GM18526 (cell line): ENCODE measurements around the gene CIROP.

Source experiments
- POLR2A ChIP-seq: IDR thresholded peaks from 3 replicates; pipeline ENCODE4 v1.6.1; 2011; ENCODE audit not compliant: insufficient read length; ENCODE audit errors: extremely low read depth

The CIROP gene

DNA sequence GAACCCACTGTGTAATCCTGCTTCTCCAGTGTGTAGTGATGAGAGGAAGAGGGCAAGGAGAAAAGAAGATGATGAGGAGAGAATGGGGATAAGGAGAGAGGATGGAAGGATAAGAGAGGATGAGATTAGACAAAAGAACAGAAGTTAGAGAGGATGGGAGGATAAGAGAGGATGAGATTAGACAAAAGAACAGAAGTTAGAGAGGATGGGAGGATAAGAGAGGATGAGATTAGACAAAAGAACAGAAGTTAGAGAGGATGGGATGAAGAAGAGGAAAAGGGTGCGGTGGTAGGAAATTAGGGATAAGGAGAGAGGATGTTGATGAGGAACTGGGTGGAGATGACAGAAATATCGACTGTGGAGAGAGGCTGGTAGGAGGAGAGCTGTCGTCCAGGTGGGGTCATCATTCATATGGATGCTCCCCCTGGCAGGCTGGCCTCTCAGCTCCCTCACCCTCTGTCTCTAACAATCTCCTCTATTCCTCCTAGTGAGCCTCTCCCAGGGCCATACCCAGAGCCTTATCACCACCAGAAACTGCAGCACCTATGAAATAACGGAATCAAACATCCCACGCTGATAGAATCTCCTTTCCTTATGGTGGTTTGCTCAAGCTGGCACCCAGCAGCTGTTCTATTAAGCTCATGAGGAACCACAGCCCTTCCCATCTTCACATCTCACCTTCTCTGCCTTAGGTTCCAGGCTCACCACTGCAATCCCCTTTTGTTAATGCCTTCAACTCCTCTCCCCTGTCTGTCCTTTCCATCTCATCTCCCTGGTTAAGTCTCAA is 6.0 kb upstream of the CIROP start:
- TF ChIP-seq POLR2A: no peak

DNA sequence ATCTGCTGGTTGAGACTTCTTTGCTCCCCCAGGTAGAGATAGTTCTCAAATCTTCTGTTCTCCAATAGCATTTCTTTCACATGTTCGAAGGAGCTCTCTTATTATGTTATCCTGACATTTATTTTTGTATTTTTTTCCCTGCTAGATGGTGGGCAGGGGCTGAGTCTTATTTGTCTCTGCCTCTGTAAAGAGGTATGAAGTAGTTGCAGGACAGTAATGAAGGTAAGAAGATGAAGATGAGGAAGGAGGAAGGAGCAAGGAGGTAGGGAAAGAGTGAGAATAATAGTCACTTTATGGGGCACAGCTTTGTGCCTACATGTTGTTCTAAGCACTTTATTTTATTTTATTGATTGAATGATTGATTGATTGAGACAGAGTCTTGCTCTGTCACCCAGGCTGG is 5.0 kb upstream of the CIROP start:
- TF ChIP-seq POLR2A: no peak

DNA sequence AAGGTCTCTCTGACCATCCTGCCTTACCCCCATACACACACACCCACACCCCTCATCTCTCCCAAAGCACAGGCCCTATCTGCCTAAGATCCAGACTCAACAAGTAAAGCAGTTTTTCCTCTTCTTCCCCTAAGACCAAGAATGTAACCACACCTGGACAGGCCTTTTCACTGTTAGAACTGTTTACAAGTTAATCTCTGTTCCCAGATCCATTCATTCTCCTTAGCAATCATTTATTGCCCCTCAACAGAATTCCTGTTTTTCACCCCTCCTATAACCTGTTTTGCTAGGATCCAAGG is 1.9 kb upstream of the CIROP start:
- TF ChIP-seq POLR2A: no peak

DNA sequence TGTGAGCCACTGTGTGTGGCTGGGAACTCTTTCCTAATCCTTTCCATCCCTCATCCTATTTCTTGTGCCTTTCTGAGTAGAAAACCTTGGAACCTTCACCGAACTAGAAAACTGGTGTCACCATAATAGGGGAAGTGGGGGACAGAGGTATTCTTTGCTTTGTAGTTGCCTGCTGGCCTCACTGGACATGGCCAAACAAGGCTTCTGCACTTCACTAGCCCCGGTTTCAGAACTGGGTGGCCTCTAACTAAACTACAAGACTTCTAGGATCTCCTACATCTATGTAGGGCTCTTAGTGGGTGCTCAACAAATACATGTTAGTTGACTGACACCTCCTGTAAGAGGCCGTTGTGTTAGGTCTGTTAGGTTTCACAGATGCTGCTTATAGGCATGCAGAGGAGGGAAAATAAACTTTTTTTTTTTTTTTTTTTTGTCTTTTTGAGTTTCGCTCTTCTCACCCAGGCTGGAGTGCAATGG is 597 bp upstream of the CIROP start:
- TF ChIP-seq POLR2A: no peak

DNA sequence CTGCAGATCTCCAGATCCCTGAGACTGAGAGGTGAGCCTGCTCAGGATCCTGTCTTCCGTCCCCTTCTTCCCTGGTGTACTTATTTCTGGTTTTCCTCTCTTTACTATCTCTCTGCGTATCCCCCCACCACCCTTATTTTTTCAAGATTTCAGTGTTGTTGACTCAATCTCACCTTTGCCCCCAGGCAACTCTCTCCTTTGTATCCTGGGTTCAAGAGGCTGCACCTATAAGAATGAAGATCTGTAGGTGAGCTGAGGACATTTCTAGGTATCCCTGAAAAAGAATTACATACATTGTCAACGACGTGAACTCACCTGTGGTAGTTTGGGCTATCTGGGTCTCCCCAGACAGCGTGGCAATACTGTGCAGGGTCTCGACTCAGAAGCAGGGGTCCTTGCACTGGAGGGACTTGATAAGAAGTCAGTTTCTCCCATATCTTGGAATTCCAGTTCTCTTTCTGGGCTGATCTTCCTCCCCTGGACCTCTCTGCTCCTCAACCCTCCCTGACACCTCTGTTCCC is 659 bp downstream of the CIROP start:
- TF ChIP-seq POLR2A: no peak

DNA sequence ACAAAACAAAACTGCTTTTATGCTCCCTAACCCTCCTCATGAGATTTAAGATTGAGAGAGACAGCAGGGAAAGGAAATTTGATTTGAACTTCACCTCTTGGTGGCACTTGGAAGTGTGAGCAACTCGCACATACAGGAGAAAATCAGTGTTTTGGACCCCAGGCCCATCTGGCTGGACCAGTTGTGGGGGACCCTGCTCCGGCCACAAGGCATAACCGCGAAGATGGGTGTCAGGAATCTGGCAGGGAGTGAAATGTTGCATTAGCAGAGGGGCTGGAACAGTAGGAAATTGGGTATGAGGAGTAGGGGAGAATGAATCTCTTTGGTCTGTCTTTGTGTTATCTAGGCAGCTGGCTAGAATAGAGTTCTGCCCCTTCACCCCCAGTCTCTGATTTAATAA is 1.2 kb downstream of the CIROP start:
- TF ChIP-seq POLR2A: no peak

DNA sequence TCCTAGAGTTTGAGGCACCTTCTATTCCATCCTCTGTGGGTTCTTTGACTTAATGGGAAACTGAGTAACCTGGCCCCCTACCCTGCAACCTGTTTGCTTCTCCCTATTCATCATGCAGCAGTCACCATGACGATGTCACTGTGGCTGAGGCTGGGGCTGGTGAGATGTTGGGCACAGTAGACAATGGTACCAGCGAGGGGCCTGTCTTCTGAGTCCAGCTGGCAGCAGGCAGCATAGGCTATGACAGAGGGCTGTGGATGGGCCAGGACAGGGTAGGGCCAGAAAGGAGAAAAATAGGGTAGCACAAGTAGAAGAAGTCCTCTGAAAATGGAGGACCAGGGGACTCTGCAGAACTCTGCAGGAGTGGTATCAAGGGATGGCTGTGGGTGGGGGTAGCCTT is 2.0 kb downstream of the CIROP start:
- TF ChIP-seq POLR2A: no peak

DNA sequence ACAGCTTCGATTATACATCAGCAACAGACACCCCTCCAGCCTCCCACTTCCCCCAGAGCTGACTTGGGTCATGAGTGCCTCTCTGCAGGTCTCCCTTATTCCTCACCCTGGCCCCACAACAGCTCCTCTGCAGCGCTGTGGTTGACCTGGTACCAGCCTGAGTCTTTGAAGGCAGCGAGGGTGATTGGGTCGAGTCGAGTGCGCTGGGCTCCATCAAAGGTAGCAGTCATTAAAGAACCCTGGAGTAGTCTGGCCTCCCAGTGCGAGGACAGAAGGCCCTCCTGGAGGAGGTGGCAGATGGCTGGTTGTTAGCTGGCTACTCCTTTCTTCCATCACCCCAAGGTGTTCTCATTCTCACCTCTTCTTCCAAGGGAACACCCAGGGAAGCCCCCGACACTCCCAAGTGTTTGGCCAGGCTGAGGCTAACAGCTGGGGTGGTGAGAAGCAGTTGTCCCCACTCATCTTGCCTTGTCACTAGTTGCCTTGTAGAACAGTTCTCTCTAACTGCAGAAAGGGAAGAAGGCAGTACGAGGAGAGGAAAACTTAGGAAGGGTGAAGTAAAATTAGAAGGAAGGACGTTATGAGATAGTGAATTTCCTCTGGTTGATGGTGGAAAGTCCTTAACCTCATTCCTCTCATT is 2.7 kb downstream of the CIROP start:
- no peak for TF ChIP-seq POLR2A

DNA sequence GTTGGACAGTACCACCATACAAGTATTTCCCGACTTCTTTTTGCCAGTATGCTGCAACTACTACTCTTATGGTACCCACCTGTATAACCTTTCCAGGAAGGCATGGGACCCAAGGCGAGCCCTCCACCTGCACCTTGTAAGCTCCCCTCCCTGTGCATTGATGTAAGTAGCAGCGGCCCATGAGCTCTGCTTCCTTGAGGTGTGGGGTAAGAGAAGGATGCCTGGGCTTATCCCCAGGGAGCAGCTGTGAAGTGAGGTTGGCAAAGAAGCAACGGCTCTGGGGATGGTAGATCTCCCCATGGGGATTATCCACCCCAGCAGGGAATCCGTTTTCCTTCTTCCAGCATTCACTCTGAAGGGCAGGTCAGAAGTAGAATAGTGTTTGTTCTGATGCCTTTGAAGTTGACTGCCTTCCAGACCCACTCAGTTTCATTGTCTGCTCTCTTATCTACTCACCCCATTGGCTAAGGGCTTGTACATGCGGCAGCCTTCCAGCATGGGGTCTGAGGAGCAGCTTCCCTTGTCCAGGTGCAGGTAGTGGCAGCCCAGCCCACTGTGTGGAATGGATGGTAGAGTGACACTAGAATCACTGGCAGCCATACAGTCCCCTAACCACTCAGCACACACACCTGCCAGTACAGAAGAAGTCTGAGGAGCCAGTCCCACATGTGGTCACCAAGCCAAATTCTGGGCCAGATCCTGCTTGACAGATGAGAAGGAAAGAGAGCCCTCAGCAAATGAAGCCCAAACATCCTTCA is 3.4 kb downstream of the CIROP start:
- no peak for TF ChIP-seq POLR2A

DNA sequence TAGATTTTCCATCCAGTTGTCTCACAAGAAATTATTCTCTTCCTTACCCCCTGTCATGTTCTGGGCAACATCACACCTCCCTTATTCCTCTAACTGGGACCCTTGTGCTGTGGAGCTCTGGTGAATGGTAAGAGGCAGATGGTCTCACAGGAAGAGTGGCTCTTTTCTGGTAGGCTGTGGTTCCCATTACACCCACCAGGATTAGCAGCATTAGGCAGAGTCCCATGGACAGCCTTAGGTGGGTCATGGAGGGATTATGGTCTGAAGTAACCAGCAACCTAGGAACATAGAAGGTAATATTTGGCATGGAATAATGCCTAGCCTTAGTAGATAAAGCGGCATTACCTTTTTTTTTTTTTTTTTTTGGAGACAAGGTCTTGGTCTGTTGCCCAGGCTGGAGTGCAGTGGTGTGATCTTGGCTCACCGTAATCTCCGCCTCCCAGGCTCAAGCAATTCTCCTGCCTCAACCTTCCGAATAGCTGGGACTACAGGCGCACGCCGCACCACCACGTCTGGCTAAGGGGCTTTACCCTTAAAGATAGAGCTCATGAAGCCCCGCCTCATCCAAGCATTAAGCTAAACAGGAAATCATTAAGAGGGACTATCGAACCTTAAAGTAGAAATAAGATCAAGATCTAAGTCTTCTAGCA is 5.5 kb downstream of the CIROP start:
- TF ChIP-seq POLR2A: no peak

DNA sequence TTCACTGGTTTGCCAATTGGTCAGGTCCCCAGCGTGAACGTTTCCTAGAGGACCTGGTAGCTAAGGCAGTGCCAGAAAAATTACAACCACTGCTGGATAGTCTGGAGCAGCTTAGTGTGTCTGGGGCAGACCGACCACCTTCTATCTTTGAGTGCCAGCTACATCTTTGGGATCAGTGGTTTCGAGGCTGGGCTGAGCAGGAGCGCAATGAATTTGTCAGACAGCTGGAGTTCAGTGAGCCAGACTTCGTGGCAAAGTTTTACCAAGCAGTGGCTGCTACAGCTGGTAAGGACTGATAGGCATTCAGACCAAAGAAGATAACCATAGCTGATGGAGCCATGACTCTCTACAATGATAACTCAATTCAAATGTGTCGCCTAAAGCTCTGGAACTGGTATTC is 7.0 kb downstream of the CIROP start:
- TF ChIP-seq POLR2A: no peak

DNA sequence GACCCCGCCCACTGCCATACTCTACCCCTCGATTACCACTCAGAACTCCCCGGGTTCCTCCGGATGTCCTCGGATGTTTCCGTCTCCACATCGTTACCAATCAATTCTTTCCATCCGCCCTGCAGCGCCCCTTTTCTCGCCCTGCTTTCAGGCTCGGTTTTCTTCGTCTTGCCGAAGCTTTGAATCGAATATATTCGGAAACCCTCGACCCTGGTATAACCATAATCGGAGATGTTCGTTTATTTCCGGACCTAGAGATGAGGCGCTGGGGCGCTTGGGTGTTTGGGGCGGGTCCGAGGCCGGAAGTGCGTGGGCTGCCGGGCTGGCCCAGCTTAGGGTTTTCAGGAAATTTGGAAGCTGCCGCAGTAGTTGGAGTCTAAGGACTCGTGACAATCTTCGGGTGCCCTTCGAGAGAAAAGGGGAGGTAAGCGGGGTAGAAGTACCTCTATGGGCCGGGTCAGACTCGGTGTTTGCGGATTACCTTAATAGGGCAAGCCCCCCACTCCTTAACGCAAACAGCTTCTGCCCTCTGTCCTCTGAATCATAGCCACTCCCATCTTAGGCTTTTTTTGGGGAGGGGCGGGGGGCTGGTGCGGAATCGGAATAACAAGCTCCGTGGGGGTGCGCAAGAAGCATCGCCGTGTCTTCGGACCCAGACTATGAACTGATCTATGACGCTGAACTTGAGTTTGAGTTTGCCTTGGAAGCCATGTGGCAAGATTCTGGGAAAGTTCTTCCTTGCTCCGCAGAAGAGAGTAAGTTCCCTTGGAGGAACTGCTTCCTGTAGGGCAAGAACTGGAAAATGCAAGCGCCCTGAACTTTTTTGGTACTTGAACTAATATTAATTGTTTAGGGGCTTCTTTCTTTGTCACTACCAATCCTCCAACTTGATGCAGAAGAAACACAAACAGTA is 9.3 kb downstream of the CIROP start, which contains the start of gene C14orf119:
Gene C14orf119, plus strand, starts transcription at position 310 of the 913 bp plus-strand sequence. CDS start 2,154 bp downstream, outside the sequence.
- TF ChIP-seq POLR2A: peak; percentile 60

DNA sequence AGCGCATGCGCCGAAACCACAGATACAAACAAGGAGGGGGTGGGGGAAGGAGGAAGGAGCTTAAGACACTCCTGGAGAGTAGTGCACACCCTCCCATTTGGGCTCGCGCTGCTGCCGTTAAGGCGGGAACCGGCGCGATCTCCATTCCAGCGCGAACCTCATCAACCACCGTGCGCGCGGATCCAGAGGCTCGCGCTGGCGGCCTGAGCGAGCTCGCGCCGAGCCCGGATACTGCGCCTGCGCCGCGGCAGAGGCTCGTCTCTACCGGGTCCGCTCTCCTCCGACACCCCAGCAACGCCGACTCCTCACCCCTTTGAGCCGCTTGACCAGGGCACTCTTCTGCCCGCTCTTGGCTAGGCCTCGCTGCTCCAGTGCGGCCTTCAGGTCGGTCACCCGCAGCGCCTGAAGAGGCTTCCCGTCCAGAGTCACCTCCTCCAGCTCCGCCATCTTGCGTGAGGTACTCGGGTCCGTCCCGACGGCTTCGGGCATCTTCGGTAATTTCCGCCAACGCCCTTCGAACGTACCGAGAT is 10.1 kb downstream of the CIROP start, which contains the start of gene ACIN1:
Gene ACIN1, minus strand, starts transcription at position 471 of the 530 bp plus-strand sequence. Its CDS starts 24 bp downstream, at position 447.
- peak; percentile 81 for TF ChIP-seq POLR2A

DNA sequence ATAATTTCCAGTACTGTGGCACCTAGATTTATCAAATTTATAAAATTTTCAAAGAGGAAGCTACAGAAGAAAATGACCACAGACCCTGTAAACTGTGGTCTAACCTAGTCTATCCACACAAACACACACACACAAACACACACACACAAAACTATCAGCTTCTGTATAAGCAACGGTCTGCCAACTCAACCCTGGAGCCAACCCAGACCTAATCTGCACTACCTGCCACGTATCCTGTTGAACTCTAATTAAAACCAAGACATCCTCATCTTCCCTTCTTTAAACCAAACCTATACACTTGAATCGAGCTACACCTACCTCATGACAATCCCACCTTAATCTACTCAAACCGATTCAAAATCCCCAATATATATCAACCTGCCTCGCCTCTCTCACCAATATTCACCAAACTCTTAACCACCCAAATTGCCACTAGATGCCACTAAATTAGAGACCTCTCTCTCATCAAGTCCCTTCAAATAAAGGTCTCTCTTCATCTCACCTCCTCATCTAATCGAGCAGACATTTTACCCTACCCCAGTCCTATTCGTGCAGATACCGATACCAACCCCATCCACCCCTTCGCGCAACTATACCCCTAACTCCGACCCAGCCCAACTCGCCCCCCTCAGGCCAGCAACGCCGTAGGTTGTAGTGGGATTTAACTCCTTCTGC is 10.7 kb downstream of the CIROP start:
- TF ChIP-seq POLR2A: no peak

DNA sequence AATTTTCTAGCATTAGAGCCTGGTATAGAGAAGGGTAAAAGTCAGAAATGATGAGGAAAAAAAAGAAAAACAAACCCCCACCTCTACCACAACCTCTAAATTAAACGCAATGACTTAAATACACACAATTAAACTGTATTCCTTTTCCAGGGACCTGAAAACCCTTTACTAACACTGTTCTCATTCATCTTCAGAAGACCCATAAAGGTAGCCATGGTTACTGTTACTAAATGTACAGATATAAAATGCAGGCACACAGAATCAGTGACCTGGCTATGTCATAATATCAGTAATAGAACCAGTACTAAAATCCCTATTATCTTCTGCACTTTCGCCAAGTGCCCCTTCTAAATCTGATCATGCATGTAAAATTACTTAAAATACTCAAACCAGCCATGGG is 11.3 kb downstream of the CIROP start:
- no peak for TF ChIP-seq POLR2A
